NB4 (cell line): Measurements from ENCODE around the gene DPH6.

Experiments used
- CTCF ChIP-seq: IDR thresholded peaks from one replicate; pipeline ENCODE4 v1.5.1; 2012; ENCODE audit warnings: low read depth, low read length
- POLR2A ChIP-seq: IDR thresholded peaks from 2 replicates; pipeline ENCODE4 v1.6.1; 2011; ENCODE audit warnings: mild to moderate bottlenecking; ENCODE audit not compliant: insufficient read length; ENCODE audit errors: extremely low read depth

GRCh38 chr15:35499723-35500122 lies 46.2 kb downstream of the DPH6 start:
- TF ChIP-seq CTCF (no peak), POLR2A (no peak)
